H1 (cell line): Measurements from ENCODE around the gene HSPA4. TPM values are rescaled to one million over a fixed set of nuclear protein-coding genes. Genes with fewer than 3 reads are reported as not detected.
A peak's percentile ranks its signal among the peaks of the same experiment; 100 is the strongest.

Experiments used
- CTCF ChIA-PET: fragments of 300-600 bp; sonication (Branson Sonifier 250); formaldehyde crosslinking; loops from one replicate; lab custom pipeline; 2021; ENCODE audit not compliant: partially characterized antibody; lab: Charles Lee
- POLR2A ChIA-PET: fragments of 300-600 bp; sonication (Branson Sonifier 250); formaldehyde crosslinking; loops from one replicate; lab custom pipeline; 2021; ENCODE audit warnings: inconsistent platforms; ENCODE audit not compliant: partially characterized antibody; lab: Charles Lee
- DNase-seq, 2 experiments: peaks; one replicate each; pipeline versions ENCODE4 v3.0.0 to v3.0.0-alpha.2; 2010 to 2022; ENCODE audit warnings: low spot score in 2 of 2, low read depth in 1 of 2, mixed read lengths in 1 of 2
- FAIRE-seq: peaks from 2 replicates; lab custom pipeline; 2011; peaks lifted over from hg19 to GRCh38; lab: Jason Lieb, UNC
- H2AFZ ChIP-seq: 2 replicates; pipeline ENCODE4 v1.8.1; 2012; ENCODE audit warnings: low read length, inconsistent platforms
- H2AK5ac ChIP-seq: 2 replicates; pipeline ENCODE4 v1.6.1; 2013; ENCODE audit warnings: low read depth, low read length
- H2BK120ac ChIP-seq: replicated peaks from 2 replicates; pipeline ENCODE3; 2013; ENCODE audit warnings: low read depth, low read length, inconsistent platforms
- H2BK12ac ChIP-seq: 2 replicates; pipeline ENCODE4 v1.6.1; 2013; ENCODE audit warnings: low read depth, low read length
- H2BK15ac ChIP-seq: 2 replicates; pipeline ENCODE4 v1.6.1; 2013; ENCODE audit warnings: low read length
- H2BK20ac ChIP-seq: 2 replicates; pipeline ENCODE4 v1.6.1; 2013; ENCODE audit warnings: low read length
- H2BK5ac ChIP-seq: 2 replicates; pipeline ENCODE4 v1.6.1; 2013; ENCODE audit warnings: low read depth, low read length
- H3K14ac ChIP-seq: 2 replicates; pipeline ENCODE4 v1.6.1; 2013; ENCODE audit warnings: inconsistent platforms; ENCODE audit not compliant: insufficient read length
- H3K18ac ChIP-seq: 2 replicates; pipeline ENCODE4 v1.6.1; 2013; ENCODE audit warnings: low read length; ENCODE audit errors: extremely low read depth
- H3K23ac ChIP-seq: 2 replicates; pipeline ENCODE4 v1.6.1; 2013; ENCODE audit warnings: inconsistent platforms; ENCODE audit not compliant: insufficient read length
- H3K23me2 ChIP-seq: 2 replicates; pipeline ENCODE4 v1.6.1; 2013; ENCODE audit warnings: low read depth, low read length
- H3K27ac ChIP-seq: 2 replicates; pipeline ENCODE4 v1.6.1; 2011; ENCODE audit warnings: low read depth, low read length, inconsistent platforms
- H3K27me3 ChIP-seq, 4 experiments: replicated peaks in 1 of 4; 1 replicate in 1 of 4; 2 replicates in 3 of 4; pipeline versions ENCODE4 v1.6.1 to v1.8.1; 2011 to 2013; ENCODE audit warnings: low read length in 3 of 4, mild to moderate bottlenecking in 3 of 4, inconsistent platforms in 2 of 4, mixed read lengths in 2 of 4, moderate library complexity in 1 of 4; ENCODE audit not compliant: control insufficient read depth in 3 of 4, insufficient read depth in 3 of 4; ENCODE audit errors: extremely low read depth in 1 of 4
- H3K36me3 ChIP-seq, 4 experiments: 2 replicates each; pipeline versions ENCODE4 v1.6.1 to v1.8.1; 2011 to 2013; ENCODE audit warnings: mild to moderate bottlenecking in 4 of 4, low read length in 3 of 4, moderate library complexity in 2 of 4, control low read depth in 1 of 4, inconsistent platforms in 1 of 4; ENCODE audit not compliant: insufficient read depth in 4 of 4, control insufficient read depth in 2 of 4
- H3K4ac ChIP-seq: replicated peaks from 2 replicates; pipeline ENCODE3; 2013; ENCODE audit warnings: low read length, low read depth, mixed read lengths, inconsistent platforms; ENCODE audit not compliant: insufficient read length
- H3K4me1 ChIP-seq, 4 experiments: replicated peaks in 1 of 4; 1 replicate in 1 of 4; 2 replicates in 3 of 4; pipeline versions ENCODE4 v1.6.1 to v1.8.1; 2011 to 2013; ENCODE audit warnings: low read length in 3 of 4, inconsistent platforms in 2 of 4, mixed read lengths in 1 of 4; ENCODE audit not compliant: insufficient read depth in 4 of 4, control insufficient read depth in 3 of 4
- H3K4me2 ChIP-seq, 2 experiments: 2 replicates each; pipeline versions ENCODE4 v1.6.1 to v1.8.1; 2011 to 2013; ENCODE audit warnings: low read depth in 2 of 2, low read length in 2 of 2, control low read depth in 1 of 2, inconsistent platforms in 1 of 2, mild to moderate bottlenecking in 1 of 2; ENCODE audit not compliant: insufficient read depth in 1 of 2
- H3K4me3 ChIP-seq, 4 experiments: fragments of 200-600, 300-600 bp in 1 of 4; sonication (generic), shearing (Covaris generic), sonication (Bioruptor Twin) in 1 of 4; 2 replicates each; pipeline versions ENCODE4 v1.5.1 to v1.8.1; 2011 to 2016; ENCODE audit warnings: low read length in 4 of 4, low read depth in 3 of 4, control low read depth in 2 of 4, inconsistent platforms in 2 of 4, mild to moderate bottlenecking in 2 of 4, mixed read lengths in 1 of 4, moderate library complexity in 1 of 4; ENCODE audit not compliant: insufficient read depth in 2 of 4; ENCODE audit errors: extremely low read depth in 1 of 4
- H3K56ac ChIP-seq: replicated peaks from 2 replicates; pipeline ENCODE3; 2013; ENCODE audit warnings: low read depth, mild to moderate bottlenecking, mixed read lengths, low read length, inconsistent platforms; ENCODE audit not compliant: insufficient read length
- H3K79me1 ChIP-seq: 2 replicates; pipeline ENCODE4 v1.6.1; 2013; ENCODE audit warnings: low read depth, low read length, control low read depth
- H3K79me2 ChIP-seq, 2 experiments: 2 replicates each; pipeline versions ENCODE4 v1.6.1 to v1.8.1; 2012 to 2013; ENCODE audit warnings: low read length in 2 of 2, mild to moderate bottlenecking in 2 of 2, inconsistent platforms in 1 of 2; ENCODE audit not compliant: insufficient read depth in 2 of 2, control insufficient read depth in 1 of 2
- H3K9ac ChIP-seq, 4 experiments: replicated peaks in 1 of 4; 1 replicate in 1 of 4; 2 replicates in 3 of 4; pipeline versions ENCODE4 v1.6.1 to v1.8.1; 2011 to 2013; ENCODE audit warnings: low read depth in 3 of 4, low read length in 3 of 4, control low read depth in 2 of 4, mild to moderate bottlenecking in 2 of 4, moderate library complexity in 2 of 4, inconsistent platforms in 1 of 4; ENCODE audit errors: extremely low read depth in 1 of 4
- H3K9me3 ChIP-seq, 2 experiments: 2 replicates each; pipeline versions ENCODE4 v1.6.1 to v1.8.1; 2012 to 2013; ENCODE audit warnings: mild to moderate bottlenecking in 2 of 2, moderate library complexity in 2 of 2, control low read depth in 1 of 2, inconsistent platforms in 1 of 2, low read depth in 1 of 2, low read length in 1 of 2, mixed read lengths in 1 of 2; ENCODE audit not compliant: insufficient read depth in 2 of 2
- H4K20me1 ChIP-seq, 2 experiments: replicated peaks in 1 of 2; 2 replicates each; pipeline versions ENCODE3 to v1.8.1; 2011 to 2013; ENCODE audit warnings: inconsistent platforms in 2 of 2, low read length in 2 of 2, mild to moderate bottlenecking in 1 of 2; ENCODE audit not compliant: insufficient read depth in 2 of 2, control insufficient read depth in 1 of 2
- H4K5ac ChIP-seq: 2 replicates; pipeline ENCODE4 v1.6.1; 2013; ENCODE audit warnings: low read length, low read depth, mixed read lengths, inconsistent platforms; ENCODE audit not compliant: insufficient read length
- H4K8ac ChIP-seq: 2 replicates; pipeline ENCODE4 v1.8.0; 2013; ENCODE audit warnings: mild to moderate bottlenecking, moderate library complexity, low read length, inconsistent platforms; ENCODE audit not compliant: insufficient read depth; ENCODE audit errors: extremely low read depth
- H4K91ac ChIP-seq: replicated peaks from 2 replicates; pipeline ENCODE3; 2013; ENCODE audit warnings: low read length, mixed read lengths, inconsistent platforms; ENCODE audit not compliant: insufficient read length
- ATF3 ChIP-seq: IDR thresholded peaks from 2 replicates; pipeline ENCODE4 v1.6.1; 2011; ENCODE audit warnings: low read depth, mild to moderate bottlenecking, low read length; ENCODE audit not compliant: insufficient read depth
- MAFK ChIP-seq: IDR thresholded peaks from 2 replicates; pipeline ENCODE4 v1.6.1; 2012; ENCODE audit warnings: low read depth, mild to moderate bottlenecking, improper control_type of control experiment, low read length
- WGBS, 2 experiments: shearing (Covaris generic) in 1 of 2; methylation state at CpG; one replicate each; pipeline versions ENCODE4 v1.1.6 to v1.1.7; 2013 to 2015; ENCODE audit warnings: low lambda C conversion rate in 2 of 2, mixed read lengths in 2 of 2, inconsistent platforms in 1 of 2, low coverage in 1 of 2, missing lambda C conversion rate in 1 of 2; ENCODE audit not compliant: insufficient replicate concordance in 2 of 2, insufficient coverage in 1 of 2, insufficient read length in 1 of 2; ENCODE audit errors: extremely low coverage in 1 of 2, missing lambda C conversion rate in 1 of 2; 5-methylcytosine and 5-hydroxymethylcytosine counted together
- polyA plus RNA-seq, 7 experiments: library from polyadenylated mRNA; depleted of rRNA in 3 of 7; stranded (reverse) in 5 of 7; unstranded in 2 of 7; fragments of >200 nt in 5 of 7; fragments of 200-250 nt in 2 of 7; gene quantifications; 1 replicate in 5 of 7; 2 replicates in 1 of 7; 4 replicates in 1 of 7; pipeline versions ENCODE4 v1.2.1 to v1.2.3, GENCODE V29; 2011 to 2013; ENCODE audit warnings: missing spikeins in 2 of 7, mixed read lengths in 2 of 7
- total RNA-seq: library from RNA; stranded (reverse); fragmentation: NEBNext Ultra II Directional; extraction: Animal tissue kit (Norgen Biotek cat#: 25700); gene quantifications from 2 replicates; pipeline ENCODE4 v1.2.1, GENCODE V29; 2021

Gene HSPA4
- total and polyA plus RNA-seq, 2 of the 8 experiments (the other 6 are each of a cell fraction or from before 2014, with no cell fraction given) = 28.9 to 445 TPM

GRCh38 chr5:133072021-133072420 is 20.2 kb downstream of the HSPA4 start:
- Histone ChIP-seq H3K4me1 (peaks cover 0 to 14% (median 3%) of the 10 kb centered on the region in 4 experiments; a peak in 2 of 7 replicates), H3K23me2 (no peaks in the 10 kb centered on the region), H2BK5ac (no peak overlapping the region), H2BK120ac (no peak overlapping the region), H3K56ac (no peak overlapping the region), H3K14ac (no peak overlapping the region), H3K27ac (0 out of 2 replicates have a peak overlapping the region, but pooled peaks have one; percentile 14), H3K36me3 (peaks cover 13 to 89% (median 57%) of the 10 kb centered on the region in 4 experiments), H4K20me1 (peaks cover 4 to 10% of the 10 kb centered on the region in 2 experiments), H3K79me1 (peaks cover 10% of the 10 kb centered on the region), H2BK12ac (no peak overlapping the region), H3K23ac (no peak overlapping the region), H4K91ac (no peak overlapping the region), H3K79me2 (peaks cover 0 to 93% of the 10 kb centered on the region in 2 experiments; a peak in 3 of 4 replicates), H3K4me2 (0 out of 4 replicates have a peak overlapping the region, but pooled peaks of 1 of the 2 experiments have one; percentile 0), H3K9ac (no peak overlapping the region), H3K9me3 (no peaks in the 10 kb centered on the region), H3K4me3 (no peak overlapping the region), H2AFZ (no peak overlapping the region), H4K8ac (no peak overlapping the region), H4K5ac (no peak overlapping the region), H3K18ac (no peak overlapping the region; the same call in 1 of the 2 replicates), H3K4ac (no peak overlapping the region), H2BK15ac (no peak overlapping the region), H2BK20ac (no peak overlapping the region), H2AK5ac (no peak overlapping the region), H3K27me3 (no peaks in the 10 kb centered on the region)
- 0 out of 2 replicates have a peak, but pooled peaks have one; percentile 2 for TF ChIP-seq MAFK
- TF ChIP-seq ATF3 = no peak
- ChIA-PET POLR2A (interaction anchor here (0.7 to 1.3 kb wide), 4 partner anchors 17 to 112 kb away, joined by 3 to 4 read pairs (median 3); partner anchors contain the start of gene HSPA4), CTCF (interaction anchor here (0.8 kb wide), 1 partner anchor 31 kb away, joined by 3 read pairs; no protein-coding TSS in a partner anchor)
- 85% methylated on average over 4 of the region's 4 CpGs; no CpG with 5 or more reads in 1 of the 2 experiments for WGBS, 2 experiments
- no peak for DNase-seq
- FAIRE-seq = no peak
